WI38 (cell line): ENCODE data around the gene GPNMB.

ENCODE experiments used
- H3K4me3 ChIP-seq: 2 replicates; pipeline ENCODE4 v1.5.1; 2011; ENCODE audit warnings: low read depth, mild to moderate bottlenecking, control low read depth, low read length
- TF ChIP-seq, protein P1 (sequence below): IDR thresholded peaks from 2 replicates; pipeline ENCODE4 v1.5.1; 2012; ENCODE audit warnings: low read depth, mild to moderate bottlenecking, control low read depth, low read length

GPNMB gene

GRCh38 chr7:23232966-23233365 lies 13.6 kb upstream of the GPNMB start:
- TF ChIP-seq, protein P1, sequence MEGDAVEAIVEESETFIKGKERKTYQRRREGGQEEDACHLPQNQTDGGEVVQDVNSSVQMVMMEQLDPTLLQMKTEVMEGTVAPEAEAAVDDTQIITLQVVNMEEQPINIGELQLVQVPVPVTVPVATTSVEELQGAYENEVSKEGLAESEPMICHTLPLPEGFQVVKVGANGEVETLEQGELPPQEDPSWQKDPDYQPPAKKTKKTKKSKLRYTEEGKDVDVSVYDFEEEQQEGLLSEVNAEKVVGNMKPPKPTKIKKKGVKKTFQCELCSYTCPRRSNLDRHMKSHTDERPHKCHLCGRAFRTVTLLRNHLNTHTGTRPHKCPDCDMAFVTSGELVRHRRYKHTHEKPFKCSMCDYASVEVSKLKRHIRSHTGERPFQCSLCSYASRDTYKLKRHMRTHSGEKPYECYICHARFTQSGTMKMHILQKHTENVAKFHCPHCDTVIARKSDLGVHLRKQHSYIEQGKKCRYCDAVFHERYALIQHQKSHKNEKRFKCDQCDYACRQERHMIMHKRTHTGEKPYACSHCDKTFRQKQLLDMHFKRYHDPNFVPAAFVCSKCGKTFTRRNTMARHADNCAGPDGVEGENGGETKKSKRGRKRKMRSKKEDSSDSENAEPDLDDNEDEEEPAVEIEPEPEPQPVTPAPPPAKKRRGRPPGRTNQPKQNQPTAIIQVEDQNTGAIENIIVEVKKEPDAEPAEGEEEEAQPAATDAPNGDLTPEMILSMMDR: no peak
- H3K4me3 ChIP-seq: no peak overlapping the region

- H3K4me3 ChIP-seq: no peak overlapping the region
- TF ChIP-seq, protein P1: no peak
Measured at GRCh38 chr7:23234569-23235296, 11.8 kb upstream of the GPNMB start.

- H3K4me3 ChIP-seq: no peak overlapping the region
- TF ChIP-seq, protein P1: no peak
Measured at GRCh38 chr7:23235813-23236221, 10.8 kb upstream of the GPNMB start.

- TF ChIP-seq, protein P1: no peak
- no peak overlapping the region for H3K4me3 ChIP-seq
Measured at GRCh38 chr7:23237000-23237399, 9.6 kb upstream of the GPNMB start.

DNA sequence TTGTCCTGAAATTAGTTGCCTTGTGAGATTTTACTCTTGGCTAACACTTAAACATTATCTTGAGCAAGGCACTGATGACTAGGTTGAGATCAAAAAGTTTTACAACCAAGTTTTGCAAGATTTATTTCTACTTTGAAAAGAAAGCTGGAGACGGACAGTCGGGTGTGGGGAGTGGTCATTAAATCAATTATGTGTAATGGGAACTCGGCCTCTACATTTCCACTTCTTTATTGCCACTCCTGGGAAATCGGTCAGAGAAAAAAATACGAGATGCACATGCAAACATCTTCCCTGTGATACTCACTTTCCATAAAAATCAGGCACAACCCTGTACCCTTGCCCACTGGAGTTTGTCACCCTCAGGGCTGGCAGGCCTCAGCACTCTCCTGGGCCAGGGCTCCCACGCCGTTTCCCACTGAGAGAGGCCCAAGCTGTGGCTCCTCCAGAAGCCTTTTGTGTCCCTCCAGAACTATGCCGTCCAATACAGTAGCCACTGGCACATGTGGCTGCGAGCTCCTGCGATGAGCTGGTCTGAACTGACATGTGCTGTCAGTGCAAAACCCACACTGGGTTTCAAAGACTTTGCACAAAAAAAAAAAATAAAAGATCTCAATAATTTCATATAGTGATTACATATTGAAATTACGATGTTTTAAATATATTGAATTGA lies 7.5 kb upstream of the GPNMB start:
- TF ChIP-seq, protein P1: no peak
- H3K4me3 ChIP-seq: no peak overlapping the region

- H3K4me3 ChIP-seq: no peak overlapping the region
- TF ChIP-seq, protein P1: no peak
Measured at GRCh38 chr7:23239698-23240097, 6.9 kb upstream of the GPNMB start.

GRCh38 chr7:23242321-23242720 lies 4.3 kb upstream of the GPNMB start:
- TF ChIP-seq, protein P1: no peak

More at GRCh38 chr7:23242321-23242720, 4.3 kb upstream of the GPNMB start:
- H3K4me3 ChIP-seq: no peak overlapping the region
